Caki2 (cell line): Measurements from ENCODE around the gene DNAJB8. TPM values are rescaled to one million over a fixed set of nuclear protein-coding genes. Genes with fewer than 3 reads are reported as not detected.

ENCODE experiments used
- total RNA-seq: library from RNA; depleted of rRNA; stranded (reverse); fragments of >200 nt; shearing (Covaris generic); gene quantifications from 2 replicates; pipeline ENCODE4 v1.2.3, GENCODE V29; 2014; ENCODE audit warnings: low replicate concordance; rRNA removed

The DNAJB8 gene
- total RNA-seq, 1 experiment from 2014 or later: not detected

Other genes with a start within 250 kb of the DNAJB8 start
- gene GATA2, start 26.3 kb upstream of the DNAJB8 start, total RNA-seq: 1.5 TPM in 1 of 2 replicates, not detected in the other
- gene RPN1, start 183.9 kb upstream of the DNAJB8 start, total RNA-seq: 269 and 321 TPM in 2 replicates